ENCODE measurements around the gene FRAT2. TPM values are rescaled to one million over a fixed set of nuclear protein-coding genes. Genes with fewer than 3 reads are reported as not detected.

Gene FRAT2
- total and polyA plus RNA-seq, 2 of the 4 experiments (the other 2 are of a cell fraction), result 2.0 to 2.5 TPM

DNA sequence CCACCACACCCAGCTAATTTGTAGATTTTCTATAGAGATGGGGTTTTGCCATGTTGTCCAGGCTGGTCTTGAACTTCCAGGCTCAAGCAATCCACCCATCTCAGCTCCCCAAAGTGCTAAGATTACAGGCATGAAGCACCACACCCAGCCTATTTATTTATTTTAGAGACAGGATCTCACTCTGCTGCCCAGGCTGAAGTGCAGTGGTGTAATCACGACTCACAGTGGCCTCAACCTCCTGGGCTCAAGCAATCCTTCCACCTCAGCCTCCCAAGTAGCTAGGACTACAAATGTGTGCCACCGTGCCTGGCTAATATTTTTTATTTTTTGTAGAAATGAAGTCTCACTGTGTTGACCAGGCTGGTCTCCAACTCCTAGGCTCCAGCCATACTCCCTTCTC lies 6.9 kb upstream of the FRAT2 start:
- in situ Hi-C loops (cut with MboI; ENCODE audit: low sequenced_read_pairs), result no loop called here
- CTCF ChIA-PET, result no interaction called here
- no peaks in the 10 kb centered on the region for H3K9me1 ChIP-seq (ENCODE audit: insufficient read depth, low read length)

More for the DNA sequence above, 6.9 kb upstream of the FRAT2 start:
- H4K91ac ChIP-seq (ENCODE audit: insufficient read depth, low read depth, low read length), result no peak overlapping the region
- H4K5ac ChIP-seq (ENCODE audit: low read depth, low read length), result no peak overlapping the region
- H3K56ac ChIP-seq (ENCODE audit: extremely low read depth, insufficient read depth, low read length), result no peak overlapping the region
- H4K8ac ChIP-seq (ENCODE audit: low read depth in 2 of 2, low read length in 2 of 2), result no peak overlapping the region
- no peaks in the 10 kb centered on the region for H3K4me1 ChIP-seq (ENCODE audit: control insufficient read depth, insufficient read depth, low read length)
- DNase-seq (no peak), ATAC-seq (ENCODE audit: low read depth) (no peak)
- H2AFZ ChIP-seq (replicated peaks; ENCODE audit: low read length, poor library complexity), result no peak overlapping the region
- no peak overlapping the region for H2BK15ac ChIP-seq (ENCODE audit: low read depth, low read length)
- intact Hi-C loops (cut with micrococcal nuclease) (no loop called here), dilution Hi-C loops (cut with HindIII; ENCODE audit: low sequenced_read_pairs, unreplicated experiment) (no loop called here)
- no peak overlapping the region for H3K4ac ChIP-seq (ENCODE audit: low read depth, low read length)
- no peaks in the 10 kb centered on the region for H3K79me1 ChIP-seq (ENCODE audit: low read depth in 1 of 2, low read length in 2 of 2)
- no peak overlapping the region for H2BK5ac ChIP-seq (ENCODE audit: low read depth, low read length, poor library complexity, severe bottlenecking)
- H3K36me3 ChIP-seq (ENCODE audit: control insufficient read depth, insufficient read depth, low read length), result no peaks in the 10 kb centered on the region
- no peaks in the 10 kb centered on the region for H4K20me1 ChIP-seq (ENCODE audit: insufficient read depth, low read length)
- H2AK5ac ChIP-seq (ENCODE audit: low read depth, low read length), result no peak overlapping the region
- POLR2A ChIA-PET (ENCODE audit: unreplicated experiment), result no interaction called here
- no peak overlapping the region for H2AK9ac ChIP-seq (replicated peaks; ENCODE audit: low read depth, low read length, poor library complexity)
- no peak overlapping the region for H3K14ac ChIP-seq (replicated peaks; ENCODE audit: low read depth, low read length)
- no peak overlapping the region for H3K27ac ChIP-seq (ENCODE audit: insufficient read depth, low read length)
- no CpG with 5 or more reads among the region's 2 CpGs for WGBS, 2 experiments (ENCODE audit: extremely low coverage in 2 of 2, insufficient read length in 1 of 2)
- TF ChIP-seq NFE2L2 (IDR thresholded peaks at IDR 0.05; ENCODE audit: low read depth, low read length) (no peak), CEBPB (IDR thresholded peaks at IDR 0.05; ENCODE audit: low read depth, low read length) (no peak), USF2 (IDR thresholded peaks at IDR 0.05; ENCODE audit: low read depth, low read length) (no peak), ELK1 (IDR thresholded peaks at IDR 0.05; ENCODE audit: borderline replicate concordance, low read depth, low read length) (no peak), MXI1 (IDR thresholded peaks at IDR 0.05; ENCODE audit: borderline replicate concordance, low read depth, low read length) (no peak), CHD1 (IDR thresholded peaks at IDR 0.05; ENCODE audit: low read depth, low read length) (no peak), BHLHE40 (IDR thresholded peaks at IDR 0.05; ENCODE audit: low read depth, low read length) (no peak)
- H3K27me3 ChIP-seq (ENCODE audit: control insufficient read depth, insufficient read depth, low read length), result peaks cover 21% of the 10 kb centered on the region
- H3K9me3 ChIP-seq (ENCODE audit: control insufficient read depth, insufficient read depth, low read length), result no peaks in the 10 kb centered on the region
- H3K4me2 ChIP-seq (ENCODE audit: low read depth, low read length), result no peak overlapping the region
- no peak overlapping the region for H2BK20ac ChIP-seq (ENCODE audit: low read depth, low read length)
- no peak overlapping the region for H3K23ac ChIP-seq (ENCODE audit: low read depth, low read length)
- H2BK120ac ChIP-seq (ENCODE audit: low read depth, low read length), result no peak overlapping the region
- H3K4me3 ChIP-seq (ENCODE audit: insufficient read depth, low read depth, low read length), result no peak overlapping the region
- H3K18ac ChIP-seq (ENCODE audit: low read depth, low read length), result no peak overlapping the region
- no TSS peak for BruUV-seq (replicated peaks)
- H3K9ac ChIP-seq (ENCODE audit: low read depth, low read length), result no peak overlapping the region
